Smooth muscle cell (in vitro differentiated cells): ENCODE measurements around the gene COG6. TPM values are rescaled to one million over a fixed set of nuclear protein-coding genes. Genes with fewer than 3 reads are reported as not detected.

Experiments used
- DNase-seq: peaks from one replicate; lab custom pipeline; 2025; ENCODE audit not compliant: unreplicated experiment; lab: John Stamatoyannopoulos, UW
- H2AFZ ChIP-seq: fragments of 200-600 bp; sonication (generic); 2 replicates; pipeline ENCODE4 v1.6.0; 2016; ENCODE audit warnings: antibody characterized with exemption, low read depth, mild to moderate bottlenecking
- H3F3A ChIP-seq: fragments of 200-600 bp; sonication (generic); 2 replicates; pipeline ENCODE4 v1.6.0; 2017; ENCODE audit warnings: antibody characterized with exemption, low read depth
- H3K27ac ChIP-seq: fragments of 200-600 bp; sonication (generic); 2 replicates; pipeline ENCODE4 v1.5.1; 2016; ENCODE audit warnings: low read depth, mild to moderate bottlenecking
- H3K27me3 ChIP-seq: fragments of 200-600 bp; sonication (generic); 2 replicates; pipeline ENCODE4 v1.6.1; 2016; ENCODE audit warnings: low read depth, mild to moderate bottlenecking
- H3K36me3 ChIP-seq: fragments of 200-600 bp; sonication (generic); 2 replicates; pipeline ENCODE4 v1.5.1; 2016; ENCODE audit warnings: low read depth
- H3K4me1 ChIP-seq: fragments of 200-600 bp; sonication (generic); 2 replicates; pipeline ENCODE4 v1.5.1; 2016; ENCODE audit warnings: low read depth
- H3K4me2 ChIP-seq: fragments of 200-600 bp; sonication (generic); 2 replicates; pipeline ENCODE4 v1.6.0; 2016; ENCODE audit warnings: mild to moderate bottlenecking
- H3K4me3 ChIP-seq: fragments of 200-600 bp; sonication (generic); 2 replicates; pipeline ENCODE4 v1.5.1; 2016; ENCODE audit warnings: mild to moderate bottlenecking
- H3K79me2 ChIP-seq: fragments of 200-600 bp; sonication (generic); 2 replicates; pipeline ENCODE4 v1.6.0; 2016; ENCODE audit warnings: low read depth, mild to moderate bottlenecking
- H3K9ac ChIP-seq: fragments of 200-600 bp; sonication (generic); 2 replicates; pipeline ENCODE4 v1.6.0; 2016; ENCODE audit warnings: low read depth
- H3K9me3 ChIP-seq: fragments of 200-600 bp; sonication (generic); replicated peaks from 2 replicates; pipeline ENCODE4 v1.5.1; 2016; ENCODE audit warnings: low read depth
- H4K20me1 ChIP-seq: fragments of 200-600 bp; sonication (generic); 2 replicates; pipeline ENCODE4 v1.6.0; 2016; ENCODE audit warnings: low read depth
- WGBS: methylation state at CpG from one replicate; pipeline ENCODE4 v1.1.7; 2016; ENCODE audit warnings: low lambda C conversion rate; 5-methylcytosine and 5-hydroxymethylcytosine counted together
- polyA plus RNA-seq: library from polyadenylated mRNA; unstranded; fragments of >200 nt; fragmentation: Nextera tagmentation; extraction: Ambion mirVana; gene quantifications from 2 replicates; pipeline ENCODE4 v1.2.1, GENCODE V29; 2016
- total RNA-seq: library from RNA; depleted of rRNA; stranded (reverse); fragments of >200 nt; gene quantifications from 2 replicates; pipeline ENCODE4 v1.2.3, GENCODE V29; 2014
- TF ChIP-seq, protein P1 (sequence below): fragments of 200-600 bp; sonication (generic); IDR thresholded peaks from 2 replicates; pipeline ENCODE4 v1.5.1; 2017; ENCODE audit warnings: borderline replicate concordance, mild to moderate bottlenecking, antibody characterized with exemption; ENCODE audit not compliant: insufficient read depth, poor library complexity, severe bottlenecking

The COG6 gene
- total and polyA plus RNA-seq, 2 experiments from 2014 or later: 42.9 to 84.8 TPM

DNA sequence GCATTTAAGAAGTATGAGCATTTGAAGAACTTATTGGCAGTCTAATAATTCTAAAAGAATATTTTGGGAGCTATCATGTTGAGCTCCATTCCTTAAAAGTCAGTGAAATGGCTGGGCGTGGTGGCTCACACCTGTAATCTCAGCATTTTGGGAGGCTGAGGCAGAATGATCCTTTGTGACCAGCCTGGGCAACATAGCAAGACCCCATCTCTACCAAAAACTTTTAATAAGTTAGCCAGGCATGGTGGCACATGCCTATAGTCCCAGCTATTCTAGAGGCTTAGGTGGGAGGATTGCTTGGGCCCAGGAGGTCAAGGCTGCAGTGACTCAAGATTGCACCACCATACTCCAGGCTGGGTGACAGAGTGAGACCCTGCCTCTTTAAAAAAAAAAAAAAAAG lies 8.0 kb downstream of the COG6 start:
- DNase-seq: no peak
- peaks cover 30% of the 10 kb centered on the region for H3K79me2 ChIP-seq
- H3K36me3 ChIP-seq: peaks cover 26% of the 10 kb centered on the region
- no peaks in the 10 kb centered on the region for H3K4me1 ChIP-seq
- H3K9me3 ChIP-seq: no peaks in the 10 kb centered on the region
- no peak overlapping the region for H3K27ac ChIP-seq
- H3K27me3 ChIP-seq: no peaks in the 10 kb centered on the region
- no peak overlapping the region for H3K4me2 ChIP-seq
- peaks cover 49% of the 10 kb centered on the region for H4K20me1 ChIP-seq
- H2AFZ ChIP-seq: no peak overlapping the region
- no peak overlapping the region for H3K9ac ChIP-seq
- TF ChIP-seq, protein P1, sequence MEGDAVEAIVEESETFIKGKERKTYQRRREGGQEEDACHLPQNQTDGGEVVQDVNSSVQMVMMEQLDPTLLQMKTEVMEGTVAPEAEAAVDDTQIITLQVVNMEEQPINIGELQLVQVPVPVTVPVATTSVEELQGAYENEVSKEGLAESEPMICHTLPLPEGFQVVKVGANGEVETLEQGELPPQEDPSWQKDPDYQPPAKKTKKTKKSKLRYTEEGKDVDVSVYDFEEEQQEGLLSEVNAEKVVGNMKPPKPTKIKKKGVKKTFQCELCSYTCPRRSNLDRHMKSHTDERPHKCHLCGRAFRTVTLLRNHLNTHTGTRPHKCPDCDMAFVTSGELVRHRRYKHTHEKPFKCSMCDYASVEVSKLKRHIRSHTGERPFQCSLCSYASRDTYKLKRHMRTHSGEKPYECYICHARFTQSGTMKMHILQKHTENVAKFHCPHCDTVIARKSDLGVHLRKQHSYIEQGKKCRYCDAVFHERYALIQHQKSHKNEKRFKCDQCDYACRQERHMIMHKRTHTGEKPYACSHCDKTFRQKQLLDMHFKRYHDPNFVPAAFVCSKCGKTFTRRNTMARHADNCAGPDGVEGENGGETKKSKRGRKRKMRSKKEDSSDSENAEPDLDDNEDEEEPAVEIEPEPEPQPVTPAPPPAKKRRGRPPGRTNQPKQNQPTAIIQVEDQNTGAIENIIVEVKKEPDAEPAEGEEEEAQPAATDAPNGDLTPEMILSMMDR: no peak
- no peaks in the 10 kb centered on the region for H3F3A ChIP-seq
- H3K4me3 ChIP-seq: no peak overlapping the region
- WGBS: 100% methylated on average over 1 of the region's 1 CpG

DNA sequence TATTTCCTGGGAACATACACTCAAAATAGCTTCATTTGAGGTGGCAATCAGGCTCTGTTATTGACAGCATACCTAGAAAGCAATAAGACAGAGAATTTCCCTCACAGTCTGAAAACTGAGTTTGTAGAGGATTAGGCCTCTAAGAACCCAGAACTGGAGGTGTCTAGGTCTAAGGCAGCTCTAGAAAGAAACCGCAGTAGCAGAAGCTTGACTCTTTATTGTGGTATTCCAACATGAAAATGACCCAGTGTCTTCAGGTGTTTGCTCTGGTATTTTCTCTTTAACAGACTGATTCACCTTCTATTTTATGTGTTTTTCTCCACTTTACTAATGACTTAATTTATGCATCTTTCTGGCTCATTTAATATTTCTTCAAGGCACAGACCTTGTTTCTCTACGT lies 8.5 kb downstream of the COG6 start:
- Histone ChIP-seq H3K4me1 (no peaks in the 10 kb centered on the region), H3K4me2 (no peak overlapping the region), H3K4me3 (no peak overlapping the region), H4K20me1 (peaks cover 48% of the 10 kb centered on the region), H3K36me3 (peaks cover 26% of the 10 kb centered on the region), H3K9ac (no peak overlapping the region), H3K79me2 (peaks cover 26% of the 10 kb centered on the region), H3K9me3 (no peaks in the 10 kb centered on the region), H3F3A (no peaks in the 10 kb centered on the region), H3K27me3 (no peaks in the 10 kb centered on the region), H2AFZ (no peak overlapping the region), H3K27ac (no peak overlapping the region)
- DNase-seq: no peak
- TF ChIP-seq, protein P1: no peak
- 70% methylated on average over 2 of the region's 2 CpGs for WGBS

DNA sequence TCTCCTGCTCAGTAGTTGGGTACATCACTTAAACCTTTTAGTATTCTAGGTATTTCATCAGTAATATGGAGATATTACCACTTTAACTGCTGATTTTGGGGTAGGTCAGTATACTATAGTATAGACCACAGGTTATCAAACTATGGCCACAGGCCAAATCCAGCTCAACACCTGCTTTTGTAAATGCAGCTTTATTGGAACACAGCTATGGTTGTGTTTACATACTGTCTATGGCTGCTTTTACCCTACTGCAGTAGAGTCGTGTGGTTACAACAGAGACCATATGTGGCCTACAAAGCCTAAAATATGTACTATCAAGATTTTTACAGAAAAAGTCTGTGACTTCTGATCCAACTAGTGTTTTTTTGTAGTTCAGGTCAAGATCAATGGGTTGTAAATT lies 10.3 kb downstream of the COG6 start:
- no peaks in the 10 kb centered on the region for H3K27me3 ChIP-seq
- 97% methylated on average over 1 of the region's 1 CpG for WGBS
- TF ChIP-seq, protein P1: no peak

DNA sequence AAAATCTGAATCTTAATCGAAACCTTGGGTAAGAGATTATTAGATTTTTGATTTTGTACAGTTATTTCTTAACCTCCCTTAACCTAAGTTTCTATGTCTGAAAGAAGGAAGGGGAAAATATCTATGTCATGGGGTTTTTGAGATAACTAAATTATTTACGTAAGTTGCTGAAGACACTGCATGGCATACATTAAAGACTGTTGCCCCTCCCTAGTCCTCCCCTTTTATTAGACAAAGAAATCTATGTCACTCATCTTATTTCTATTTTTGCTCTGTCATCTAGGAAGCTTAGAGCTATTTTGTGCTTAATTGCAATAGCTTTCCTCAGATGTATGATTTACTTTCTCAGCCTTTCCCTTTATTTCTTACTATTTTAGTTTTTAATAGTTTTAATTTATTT lies 15.0 kb downstream of the COG6 start:
- no peaks in the 10 kb centered on the region for H3F3A ChIP-seq
- WGBS: 98% methylated on average over 2 of the region's 2 CpGs
- DNase-seq: no peak

More for the DNA sequence above, 10.3 kb downstream of the COG6 start:
- Histone ChIP-seq H3K4me3 (no peak overlapping the region), H3F3A (no peaks in the 10 kb centered on the region), H4K20me1 (peaks cover 46% of the 10 kb centered on the region), H3K9me3 (no peaks in the 10 kb centered on the region), H3K4me1 (no peaks in the 10 kb centered on the region), H2AFZ (no peak overlapping the region), H3K36me3 (peaks cover 22% of the 10 kb centered on the region), H3K79me2 (peaks cover 23% of the 10 kb centered on the region), H3K4me2 (no peak overlapping the region), H3K9ac (no peak overlapping the region), H3K27ac (no peak overlapping the region)
- DNase-seq: no peak

More for the DNA sequence above, 15.0 kb downstream of the COG6 start:
- H3K4me2 ChIP-seq: no peak overlapping the region
- TF ChIP-seq, protein P1: no peak
- H3K9ac ChIP-seq: no peak overlapping the region
- H3K9me3 ChIP-seq: no peaks in the 10 kb centered on the region
- H2AFZ ChIP-seq: no peak overlapping the region
- peaks cover 24% of the 10 kb centered on the region for H3K36me3 ChIP-seq
- peaks cover 32% of the 10 kb centered on the region for H4K20me1 ChIP-seq
- H3K27me3 ChIP-seq: no peaks in the 10 kb centered on the region
- no peak overlapping the region for H3K4me3 ChIP-seq
- peaks cover 8% of the 10 kb centered on the region for H3K79me2 ChIP-seq
- no peak overlapping the region for H3K27ac ChIP-seq
- no peaks in the 10 kb centered on the region for H3K4me1 ChIP-seq
